HEK293 (cell line): ENCODE results near the gene MAPRE3.

ENCODE experiments used
- GLIS2 ChIP-seq: fragments of 450-650 bp; formaldehyde crosslinking; IDR thresholded peaks from 2 replicates; pipeline ENCODE4 v1.5.1; 2016; ENCODE audit warnings: missing biosample characterization, missing genetic modification characterization
- KLF1 ChIP-seq: fragments of 450-650 bp; formaldehyde crosslinking; IDR thresholded peaks from 2 replicates; pipeline ENCODE4 v1.5.1; 2016; ENCODE audit warnings: missing biosample characterization, missing genetic modification characterization
- OSR2 ChIP-seq: fragments of 450-650 bp; formaldehyde crosslinking; IDR thresholded peaks from 2 replicates; pipeline ENCODE4 v1.5.1; 2016; ENCODE audit warnings: missing biosample characterization, missing genetic modification characterization
- RBAK ChIP-seq: fragments of 450-650 bp; formaldehyde crosslinking; IDR thresholded peaks from 2 replicates; pipeline ENCODE4 v1.5.1; 2016; ENCODE audit warnings: missing biosample characterization, missing genetic modification characterization
- ZBTB17 ChIP-seq: fragments of 450-650 bp; formaldehyde crosslinking; IDR thresholded peaks from 2 replicates; pipeline ENCODE4 v1.5.1; 2016; ENCODE audit warnings: missing biosample characterization, missing genetic modification characterization
- ZBTB20 ChIP-seq: fragments of 450-650 bp; formaldehyde crosslinking; IDR thresholded peaks from 2 replicates; pipeline ENCODE4 v1.5.1; 2016; ENCODE audit warnings: missing biosample characterization, missing genetic modification characterization
- ZFP3 ChIP-seq: fragments of 450-650 bp; formaldehyde crosslinking; IDR thresholded peaks from 2 replicates; pipeline ENCODE4 v1.5.1; 2016; ENCODE audit warnings: low read depth, missing biosample characterization, missing genetic modification characterization
- ZFP41 ChIP-seq: fragments of 450-650 bp; formaldehyde crosslinking; IDR thresholded peaks from 2 replicates; pipeline ENCODE4 v1.5.1; 2016; ENCODE audit warnings: missing biosample characterization, missing genetic modification characterization, borderline replicate concordance
- ZFP69B ChIP-seq: fragments of 450-650 bp; formaldehyde crosslinking; IDR thresholded peaks from 2 replicates; pipeline ENCODE4 v1.5.1; 2016; ENCODE audit warnings: missing biosample characterization, missing genetic modification characterization
- ZNF112 ChIP-seq: fragments of 450-650 bp; formaldehyde crosslinking; IDR thresholded peaks from 2 replicates; pipeline ENCODE4 v1.5.0; 2017; ENCODE audit warnings: missing biosample characterization, missing genetic modification characterization
- ZNF202 ChIP-seq: fragments of 450-650 bp; formaldehyde crosslinking; IDR thresholded peaks from 2 replicates; pipeline ENCODE4 v1.5.1; 2016; ENCODE audit warnings: missing biosample characterization, missing genetic modification characterization, borderline replicate concordance
- ZNF211 ChIP-seq: fragments of 450-650 bp; formaldehyde crosslinking; IDR thresholded peaks from 2 replicates; pipeline ENCODE4 v1.5.1; 2016; ENCODE audit warnings: low read depth, missing biosample characterization, missing genetic modification characterization
- ZNF23 ChIP-seq: fragments of 450-650 bp; formaldehyde crosslinking; IDR thresholded peaks from 2 replicates; pipeline ENCODE4 v1.5.1; 2016; ENCODE audit warnings: missing biosample characterization, missing genetic modification characterization, borderline replicate concordance
- ZNF341 ChIP-seq: fragments of 450-650 bp; formaldehyde crosslinking; IDR thresholded peaks from 2 replicates; pipeline ENCODE4; 2016; ENCODE audit warnings: low read depth, missing biosample characterization, missing genetic modification characterization
- ZNF37A ChIP-seq: fragments of 450-650 bp; IDR thresholded peaks from 2 replicates; pipeline ENCODE4 v1.5.1; 2018; ENCODE audit warnings: missing biosample characterization, missing genetic modification characterization
- ZNF555 ChIP-seq: fragments of 450-650 bp; formaldehyde crosslinking; conservative IDR thresholded peaks from 2 replicates; pipeline ENCODE4 v1.5.1; 2017; ENCODE audit warnings: missing biosample characterization, mild to moderate bottlenecking, missing genetic modification characterization, inconsistent platforms
- ZNF560 ChIP-seq: fragments of 450-650 bp; formaldehyde crosslinking; IDR thresholded peaks from 2 replicates; pipeline ENCODE4 v1.5.1; 2017; ENCODE audit warnings: missing biosample characterization, missing genetic modification characterization, borderline replicate concordance
- ZNF621 ChIP-seq: fragments of 450-650 bp; formaldehyde crosslinking; IDR thresholded peaks from 2 replicates; pipeline ENCODE4 v1.5.1; 2017; ENCODE audit warnings: missing biosample characterization, missing genetic modification characterization
- ZNF747 ChIP-seq: fragments of 450-650 bp; formaldehyde crosslinking; IDR thresholded peaks from 2 replicates; pipeline ENCODE4 v1.5.1; 2016; ENCODE audit warnings: missing biosample characterization, missing genetic modification characterization
- ZNF792 ChIP-seq: fragments of 450-650 bp; formaldehyde crosslinking; IDR thresholded peaks from 2 replicates; pipeline ENCODE4 v1.5.1; 2016; ENCODE audit warnings: missing biosample characterization, missing genetic modification characterization
- ZNF843 ChIP-seq: fragments of 450-650 bp; formaldehyde crosslinking; IDR thresholded peaks from 2 replicates; pipeline ENCODE4 v1.5.1; 2016; ENCODE audit warnings: missing biosample characterization, missing genetic modification characterization
- ZXDB ChIP-seq: fragments of 450-650 bp; formaldehyde crosslinking; IDR thresholded peaks from 2 replicates; pipeline ENCODE4 v1.5.1; 2016; ENCODE audit warnings: missing biosample characterization, missing genetic modification characterization
- TF ChIP-seq, protein P1 (sequence below): fragments of 450-650 bp; formaldehyde crosslinking; IDR thresholded peaks from 2 replicates; pipeline ENCODE4 v1.5.1; 2017; ENCODE audit warnings: missing biosample characterization, missing genetic modification characterization
- TF ChIP-seq, protein P2 (sequence below): fragments of 450-650 bp; formaldehyde crosslinking; optimal IDR thresholded peaks from 2 replicates; pipeline ENCODE3; 2016; ENCODE audit warnings: missing biosample characterization, mild to moderate bottlenecking, missing genetic modification characterization
- TF ChIP-seq, protein P3 (sequence below): fragments of 450-650 bp; formaldehyde crosslinking; IDR thresholded peaks from 2 replicates; pipeline ENCODE4 v1.5.1; 2016; ENCODE audit warnings: missing biosample characterization, missing genetic modification characterization
- TF ChIP-seq, protein P4 (sequence below): fragments of 450-650 bp; formaldehyde crosslinking; IDR thresholded peaks from 2 replicates; pipeline ENCODE4 v1.5.1; 2016; ENCODE audit warnings: missing biosample characterization, missing genetic modification characterization
- TF ChIP-seq, protein P5 (sequence below): fragments of 450-650 bp; formaldehyde crosslinking; IDR thresholded peaks from 2 replicates; pipeline ENCODE4 v1.5.1; 2016; ENCODE audit warnings: missing biosample characterization, missing genetic modification characterization, low read depth
- TF ChIP-seq, protein P6 (sequence below): fragments of 450-650 bp; IDR thresholded peaks from 2 replicates; pipeline ENCODE4 v1.5.1; 2018; ENCODE audit warnings: missing biosample characterization, missing genetic modification characterization
- TF ChIP-seq, protein P7 (sequence below): fragments of 450-650 bp; formaldehyde crosslinking; IDR thresholded peaks from 2 replicates; pipeline ENCODE4 v1.5.1; 2016; ENCODE audit warnings: missing biosample characterization, missing genetic modification characterization

The MAPRE3 gene

DNA sequence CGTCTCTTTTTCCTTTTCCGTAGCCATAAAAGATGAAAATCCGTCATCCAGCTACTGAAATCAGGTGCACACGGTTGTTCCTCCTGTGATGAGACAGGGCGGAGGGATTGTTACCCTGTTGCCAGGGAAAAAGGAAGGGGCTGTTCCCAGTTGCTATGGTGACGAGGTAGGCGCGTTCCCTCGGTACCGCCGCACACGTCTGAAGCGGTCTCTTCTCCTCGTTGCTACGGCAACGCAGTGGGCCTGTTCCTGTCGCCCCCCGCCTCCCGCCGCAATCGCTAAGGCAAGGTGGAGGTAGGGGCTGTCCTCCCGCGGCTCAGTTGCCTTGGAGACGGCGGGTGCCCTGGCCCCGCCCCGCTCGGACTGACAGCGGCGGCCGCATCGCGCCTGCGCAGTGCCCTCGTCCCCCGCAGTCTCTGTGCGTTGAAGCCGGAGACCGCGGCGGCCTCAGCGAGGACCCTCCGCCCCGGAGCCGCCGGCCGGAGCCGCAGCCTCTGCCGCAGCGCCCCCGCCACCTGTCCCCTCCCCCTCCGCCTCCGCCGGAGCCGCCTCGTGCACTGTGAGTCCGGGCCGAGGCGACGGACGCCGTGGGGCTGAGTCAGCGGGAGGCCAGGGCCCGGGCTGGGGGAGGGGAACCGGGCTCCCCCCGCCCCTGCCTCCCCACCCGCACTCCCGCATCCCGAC is at the start of gene MAPRE3 (continued):
- no peak for TF ChIP-seq ZFP41 (tag by site-specific recombination)
- TF ChIP-seq ZNF202 (tag by site-specific recombination) = no peak
- TF ChIP-seq, protein P1, sequence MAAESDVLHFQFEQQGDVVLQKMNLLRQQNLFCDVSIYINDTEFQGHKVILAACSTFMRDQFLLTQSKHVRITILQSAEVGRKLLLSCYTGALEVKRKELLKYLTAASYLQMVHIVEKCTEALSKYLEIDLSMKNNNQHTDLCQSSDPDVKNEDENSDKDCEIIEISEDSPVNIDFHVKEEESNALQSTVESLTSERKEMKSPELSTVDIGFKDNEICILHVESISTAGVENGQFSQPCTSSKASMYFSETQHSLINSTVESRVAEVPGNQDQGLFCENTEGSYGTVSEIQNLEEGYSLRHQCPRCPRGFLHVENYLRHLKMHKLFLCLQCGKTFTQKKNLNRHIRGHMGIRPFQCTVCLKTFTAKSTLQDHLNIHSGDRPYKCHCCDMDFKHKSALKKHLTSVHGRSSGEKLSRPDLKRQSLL = no peak
- no peak for TF ChIP-seq ZNF37A (tag by site-specific recombination)
- TF ChIP-seq ZFP3 (tag by site-specific recombination) = no peak
- TF ChIP-seq, protein P2, sequence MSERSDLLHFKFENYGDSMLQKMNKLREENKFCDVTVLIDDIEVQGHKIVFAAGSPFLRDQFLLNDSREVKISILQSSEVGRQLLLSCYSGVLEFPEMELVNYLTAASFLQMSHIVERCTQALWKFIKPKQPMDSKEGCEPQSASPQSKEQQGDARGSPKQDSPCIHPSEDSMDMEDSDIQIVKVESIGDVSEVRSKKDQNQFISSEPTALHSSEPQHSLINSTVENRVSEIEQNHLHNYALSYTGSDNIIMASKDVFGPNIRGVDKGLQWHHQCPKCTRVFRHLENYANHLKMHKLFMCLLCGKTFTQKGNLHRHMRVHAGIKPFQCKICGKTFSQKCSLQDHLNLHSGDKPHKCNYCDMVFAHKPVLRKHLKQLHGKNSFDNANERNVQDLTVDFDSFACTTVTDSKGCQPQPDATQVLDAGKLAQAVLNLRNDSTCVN (tag by site-specific recombination) = peak; percentile 57
- TF ChIP-seq ZXDB (tag by site-specific recombination) = no peak
- TF ChIP-seq OSR2 (tag by site-specific recombination) = peak; percentile 53
- TF ChIP-seq RBAK (tag by site-specific recombination) = no peak
- TF ChIP-seq ZBTB20 (tag by site-specific recombination) = 0 out of 2 replicates have a peak, but pooled peaks have one; percentile 33
- TF ChIP-seq ZNF555 = no peak
- TF ChIP-seq ZNF747 (tag by site-specific recombination) = no peak
- no peak for TF ChIP-seq ZNF112
- TF ChIP-seq ZNF23 (tag by site-specific recombination) = no peak
- no peak for TF ChIP-seq ZFP69B (tag by site-specific recombination)
- TF ChIP-seq, protein P3, sequence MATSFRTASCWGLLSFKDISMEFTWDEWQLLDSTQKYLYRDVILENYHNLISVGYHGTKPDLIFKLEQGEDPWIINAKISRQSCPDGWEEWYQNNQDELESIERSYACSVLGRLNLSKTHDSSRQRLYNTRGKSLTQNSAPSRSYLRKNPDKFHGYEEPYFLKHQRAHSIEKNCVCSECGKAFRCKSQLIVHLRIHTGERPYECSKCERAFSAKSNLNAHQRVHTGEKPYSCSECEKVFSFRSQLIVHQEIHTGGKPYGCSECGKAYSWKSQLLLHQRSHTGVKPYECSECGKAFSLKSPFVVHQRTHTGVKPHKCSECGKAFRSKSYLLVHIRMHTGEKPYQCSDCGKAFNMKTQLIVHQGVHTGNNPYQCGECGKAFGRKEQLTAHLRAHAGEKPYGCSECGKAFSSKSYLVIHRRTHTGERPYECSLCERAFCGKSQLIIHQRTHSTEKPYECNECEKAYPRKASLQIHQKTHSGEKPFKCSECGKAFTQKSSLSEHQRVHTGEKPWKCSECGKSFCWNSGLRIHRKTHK = no peak
- no peak for TF ChIP-seq ZNF843 (tag by site-specific recombination)
- TF ChIP-seq, protein P4, sequence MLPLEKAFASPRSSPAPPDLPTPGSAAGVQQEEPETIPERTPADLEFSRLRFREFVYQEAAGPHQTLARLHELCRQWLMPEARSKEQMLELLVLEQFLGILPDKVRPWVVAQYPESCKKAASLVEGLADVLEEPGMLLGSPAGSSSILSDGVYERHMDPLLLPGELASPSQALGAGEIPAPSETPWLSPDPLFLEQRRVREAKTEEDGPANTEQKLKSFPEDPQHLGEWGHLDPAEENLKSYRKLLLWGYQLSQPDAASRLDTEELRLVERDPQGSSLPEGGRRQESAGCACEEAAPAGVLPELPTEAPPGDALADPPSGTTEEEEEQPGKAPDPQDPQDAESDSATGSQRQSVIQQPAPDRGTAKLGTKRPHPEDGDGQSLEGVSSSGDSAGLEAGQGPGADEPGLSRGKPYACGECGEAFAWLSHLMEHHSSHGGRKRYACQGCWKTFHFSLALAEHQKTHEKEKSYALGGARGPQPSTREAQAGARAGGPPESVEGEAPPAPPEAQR (tag by site-specific recombination) = no peak
- TF ChIP-seq GLIS2 (tag by site-specific recombination) = no peak
- peak; percentile 63 for TF ChIP-seq ZBTB17 (tag by site-specific recombination)
- TF ChIP-seq KLF1 (tag by site-specific recombination) = no peak; the same call in 1 of the 2 replicates
- TF ChIP-seq ZNF792 (tag by site-specific recombination) = no peak
- TF ChIP-seq, protein P5, sequence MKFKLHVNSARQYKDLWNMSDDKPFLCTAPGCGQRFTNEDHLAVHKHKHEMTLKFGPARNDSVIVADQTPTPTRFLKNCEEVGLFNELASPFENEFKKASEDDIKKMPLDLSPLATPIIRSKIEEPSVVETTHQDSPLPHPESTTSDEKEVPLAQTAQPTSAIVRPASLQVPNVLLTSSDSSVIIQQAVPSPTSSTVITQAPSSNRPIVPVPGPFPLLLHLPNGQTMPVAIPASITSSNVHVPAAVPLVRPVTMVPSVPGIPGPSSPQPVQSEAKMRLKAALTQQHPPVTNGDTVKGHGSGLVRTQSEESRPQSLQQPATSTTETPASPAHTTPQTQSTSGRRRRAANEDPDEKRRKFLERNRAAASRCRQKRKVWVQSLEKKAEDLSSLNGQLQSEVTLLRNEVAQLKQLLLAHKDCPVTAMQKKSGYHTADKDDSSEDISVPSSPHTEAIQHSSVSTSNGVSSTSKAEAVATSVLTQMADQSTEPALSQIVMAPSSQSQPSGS (tag by site-specific recombination) = no peak
- no peak for TF ChIP-seq ZNF211 (tag by site-specific recombination)
- no peak for TF ChIP-seq ZNF560 (tag by site-specific recombination)
- no peak for TF ChIP-seq ZNF621
- TF ChIP-seq, protein P6, sequence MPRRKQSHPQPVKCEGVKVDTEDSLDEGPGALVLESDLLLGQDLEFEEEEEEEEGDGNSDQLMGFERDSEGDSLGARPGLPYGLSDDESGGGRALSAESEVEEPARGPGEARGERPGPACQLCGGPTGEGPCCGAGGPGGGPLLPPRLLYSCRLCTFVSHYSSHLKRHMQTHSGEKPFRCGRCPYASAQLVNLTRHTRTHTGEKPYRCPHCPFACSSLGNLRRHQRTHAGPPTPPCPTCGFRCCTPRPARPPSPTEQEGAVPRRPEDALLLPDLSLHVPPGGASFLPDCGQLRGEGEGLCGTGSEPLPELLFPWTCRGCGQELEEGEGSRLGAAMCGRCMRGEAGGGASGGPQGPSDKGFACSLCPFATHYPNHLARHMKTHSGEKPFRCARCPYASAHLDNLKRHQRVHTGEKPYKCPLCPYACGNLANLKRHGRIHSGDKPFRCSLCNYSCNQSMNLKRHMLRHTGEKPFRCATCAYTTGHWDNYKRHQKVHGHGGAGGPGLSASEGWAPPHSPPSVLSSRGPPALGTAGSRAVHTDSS (tag by site-specific recombination) = no peak
- TF ChIP-seq, protein P7, sequence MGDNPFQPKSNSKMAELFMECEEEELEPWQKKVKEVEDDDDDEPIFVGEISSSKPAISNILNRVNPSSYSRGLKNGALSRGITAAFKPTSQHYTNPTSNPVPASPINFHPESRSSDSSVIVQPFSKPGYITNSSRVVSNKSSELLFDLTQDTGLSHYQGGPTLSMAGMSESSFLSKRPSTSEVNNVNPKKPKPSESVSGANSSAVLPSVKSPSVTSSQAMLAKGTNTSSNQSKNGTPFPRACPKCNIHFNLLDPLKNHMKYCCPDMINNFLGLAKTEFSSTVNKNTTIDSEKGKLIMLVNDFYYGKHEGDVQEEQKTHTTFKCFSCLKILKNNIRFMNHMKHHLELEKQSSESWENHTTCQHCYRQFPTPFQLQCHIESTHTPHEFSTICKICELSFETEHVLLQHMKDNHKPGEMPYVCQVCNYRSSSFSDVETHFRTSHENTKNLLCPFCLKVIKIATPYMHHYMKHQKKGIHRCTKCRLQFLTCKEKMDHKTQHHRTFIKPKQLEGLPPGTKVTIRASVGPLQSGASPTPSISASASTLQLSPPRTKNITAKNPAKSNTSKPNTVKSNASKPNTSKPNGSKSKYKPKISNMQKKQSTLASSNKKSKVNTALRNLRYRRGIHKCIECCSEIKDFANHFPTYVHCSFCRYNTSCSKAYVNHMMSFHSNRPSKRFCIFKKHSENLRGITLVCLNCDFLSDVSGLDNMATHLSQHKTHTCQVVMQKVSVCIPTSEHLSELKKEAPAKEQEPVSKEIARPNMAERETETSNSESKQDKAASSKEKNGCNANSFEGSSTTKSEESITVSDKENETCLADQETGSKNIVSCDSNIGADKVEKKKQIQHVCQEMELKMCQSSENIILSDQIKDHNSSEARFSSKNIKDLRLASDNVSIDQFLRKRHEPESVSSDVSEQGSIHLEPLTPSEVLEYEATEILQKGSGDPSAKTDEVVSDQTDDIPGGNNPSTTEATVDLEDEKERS (tag by site-specific recombination) = no peak
- peak; percentile 99 for TF ChIP-seq ZNF341 (tag by site-specific recombination)
